Amniotic epithelial cell (primary cell): ENCODE results near the gene SULT6B1.
"Not testable (repeated sequence)": the region's sequence is repeated elsewhere in the genome, so short reads cannot be mapped to it uniquely, and the experiment has no call there.

Experiments used
- DNase-seq: peaks from one replicate; pipeline ENCODE4 v3.0.0-alpha.2; 2010; ENCODE audit warnings: low read depth

The SULT6B1 gene

DNA sequence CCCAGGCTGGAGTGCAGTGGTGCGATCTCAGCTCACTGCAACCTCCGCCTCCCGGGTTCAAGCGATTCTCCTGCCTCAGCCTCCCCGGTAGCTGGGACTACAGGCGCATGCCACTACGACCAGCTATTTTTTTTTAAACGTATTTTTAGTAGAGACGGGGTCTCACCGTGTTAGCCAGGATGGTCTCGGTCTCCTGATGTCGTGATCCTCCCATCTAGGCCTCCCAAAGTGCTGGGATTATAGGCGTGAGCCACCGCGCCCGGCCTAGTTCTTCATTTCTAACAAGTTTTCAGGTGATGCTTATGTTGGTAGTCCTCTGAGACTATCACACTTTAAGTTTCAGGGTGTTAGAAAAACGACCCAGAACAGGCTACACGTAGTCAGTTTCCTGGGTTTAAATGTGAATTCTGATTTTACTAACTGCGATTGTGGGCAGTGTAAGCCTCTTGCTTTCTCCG lies 7.4 kb upstream of the SULT6B1 start:
- DNase-seq: not testable (repeated sequence)

- no peak for DNase-seq
Observed at GRCh38 chr2:37192551-37192950, 4.1 kb upstream of the SULT6B1 start.

DNA sequence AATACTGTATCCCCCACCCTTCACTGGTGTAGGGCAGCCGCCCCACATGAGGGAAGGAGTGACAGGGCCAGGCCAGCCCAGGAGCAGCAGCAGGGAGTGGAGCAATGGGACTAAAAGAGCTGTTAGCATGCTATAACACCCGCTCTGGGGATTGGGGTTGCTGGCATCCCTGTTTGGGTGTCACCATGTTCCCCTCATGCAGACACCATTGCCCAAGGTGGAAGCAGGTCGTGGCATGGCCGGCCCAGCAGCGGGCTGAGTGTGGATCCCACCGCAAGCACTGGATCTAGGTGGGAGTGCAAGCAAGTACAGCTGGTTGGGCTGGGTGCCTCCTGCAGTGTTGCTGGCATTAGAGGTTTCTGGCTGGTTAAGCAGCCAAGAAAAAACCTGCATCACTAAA lies 3.3 kb upstream of the SULT6B1 start:
- no peak for DNase-seq

- no peak for DNase-seq
Observed at GRCh38 chr2:37191253-37191652, 2.8 kb upstream of the SULT6B1 start.

DNA sequence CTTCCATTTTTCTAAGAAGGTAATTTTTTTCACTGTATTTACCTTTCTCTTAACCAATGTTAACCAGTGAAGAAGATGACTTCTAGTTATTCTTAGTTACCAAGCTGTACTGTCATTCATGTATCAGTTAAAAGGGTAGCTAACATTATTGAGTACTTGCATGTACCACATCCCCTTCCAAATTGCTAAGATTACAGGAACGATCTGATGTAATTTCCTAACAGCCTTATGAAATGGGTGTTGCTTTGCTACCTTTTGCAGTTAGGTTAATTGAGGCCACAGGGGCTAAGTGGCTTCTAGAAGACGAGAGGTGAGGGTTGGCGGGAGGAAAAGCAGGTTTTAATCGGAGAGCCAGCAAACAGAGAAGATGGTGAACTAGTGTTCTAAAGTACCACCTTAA lies 1.8 kb upstream of the SULT6B1 start:
- no peak for DNase-seq

DNA sequence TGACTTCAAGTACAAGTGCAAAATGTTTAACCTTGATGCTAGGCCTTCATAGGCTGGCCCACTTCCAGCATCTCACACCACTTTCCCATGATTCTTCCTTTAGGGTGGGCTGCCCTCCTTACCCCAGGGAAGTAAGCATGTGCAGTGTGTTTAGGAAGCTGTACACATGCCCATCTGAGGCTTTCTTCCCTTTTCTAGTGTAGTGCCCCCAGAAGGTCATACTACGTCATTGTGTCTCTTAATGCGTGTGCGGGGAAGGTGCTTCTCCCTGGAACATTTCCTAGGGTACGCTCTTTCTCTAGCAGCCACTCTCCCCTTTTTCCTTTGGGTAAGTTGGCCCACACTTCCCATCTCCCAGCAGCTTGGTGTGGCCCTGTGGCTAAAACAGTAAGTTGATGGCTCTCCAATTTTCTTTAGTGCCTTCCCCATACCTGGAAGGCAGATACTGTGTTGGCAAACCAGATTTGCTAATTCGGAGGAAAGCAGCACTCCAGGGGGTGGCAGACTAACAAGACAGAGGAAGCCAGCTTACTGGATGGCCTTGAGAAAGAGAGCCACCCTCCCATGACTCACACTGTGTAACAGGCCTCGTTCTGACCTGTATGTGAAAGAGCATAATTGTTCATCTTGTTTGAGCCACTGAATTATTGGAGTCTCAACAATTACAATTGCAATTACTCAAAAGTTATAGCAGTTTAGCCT lies 1.1 kb upstream of the SULT6B1 start:
- DNase-seq: peak; percentile 92

DNA sequence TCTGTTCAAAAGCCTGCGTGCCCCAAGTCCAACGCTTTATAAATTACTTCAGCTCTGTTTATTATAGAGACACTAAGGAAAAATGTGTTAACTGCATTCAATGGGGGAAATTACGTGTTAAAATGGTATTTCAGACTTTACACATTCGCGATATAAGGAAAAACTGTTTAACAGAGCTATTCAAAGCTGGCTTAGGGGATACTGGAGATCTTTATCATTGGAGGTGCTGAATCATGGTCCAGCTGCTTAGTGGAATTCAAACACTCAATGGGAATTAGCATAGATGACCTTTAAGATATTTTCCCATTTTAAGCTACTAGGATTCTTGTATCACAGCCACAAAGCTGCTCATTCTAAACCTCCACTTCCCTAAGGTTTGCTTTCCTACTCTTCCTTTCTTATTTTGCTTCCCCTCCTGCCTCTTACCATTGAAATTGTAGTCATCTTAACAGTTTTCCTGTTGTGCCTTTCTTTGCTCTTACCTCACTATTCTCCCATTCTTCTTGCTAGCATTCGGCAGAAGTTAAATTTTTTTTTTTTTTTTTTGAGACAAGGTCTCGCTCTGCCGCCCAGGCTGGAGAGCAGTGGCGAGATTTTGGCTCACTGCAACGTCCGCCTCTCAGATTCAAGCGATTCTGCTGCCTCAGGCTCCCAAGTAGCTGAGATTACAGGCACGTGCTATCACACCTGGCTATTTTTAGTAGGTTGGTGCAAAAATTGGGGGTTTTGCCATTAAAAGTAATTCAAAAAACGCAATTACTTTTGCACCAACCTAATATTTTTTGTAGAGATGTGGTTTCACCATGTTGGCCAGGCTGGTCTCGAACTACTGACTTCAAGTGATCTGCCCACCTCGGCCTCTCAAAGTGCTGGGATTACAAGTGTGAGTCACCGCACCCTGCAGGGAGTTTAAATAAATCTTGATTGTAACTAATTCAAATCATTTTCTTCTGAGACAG lies 6.5 kb downstream of the SULT6B1 start:
- peak; percentile 68 for DNase-seq

GRCh38 chr2:37180640-37181039 lies 7.8 kb downstream of the SULT6B1 start:
- DNase-seq: no peak

DNA sequence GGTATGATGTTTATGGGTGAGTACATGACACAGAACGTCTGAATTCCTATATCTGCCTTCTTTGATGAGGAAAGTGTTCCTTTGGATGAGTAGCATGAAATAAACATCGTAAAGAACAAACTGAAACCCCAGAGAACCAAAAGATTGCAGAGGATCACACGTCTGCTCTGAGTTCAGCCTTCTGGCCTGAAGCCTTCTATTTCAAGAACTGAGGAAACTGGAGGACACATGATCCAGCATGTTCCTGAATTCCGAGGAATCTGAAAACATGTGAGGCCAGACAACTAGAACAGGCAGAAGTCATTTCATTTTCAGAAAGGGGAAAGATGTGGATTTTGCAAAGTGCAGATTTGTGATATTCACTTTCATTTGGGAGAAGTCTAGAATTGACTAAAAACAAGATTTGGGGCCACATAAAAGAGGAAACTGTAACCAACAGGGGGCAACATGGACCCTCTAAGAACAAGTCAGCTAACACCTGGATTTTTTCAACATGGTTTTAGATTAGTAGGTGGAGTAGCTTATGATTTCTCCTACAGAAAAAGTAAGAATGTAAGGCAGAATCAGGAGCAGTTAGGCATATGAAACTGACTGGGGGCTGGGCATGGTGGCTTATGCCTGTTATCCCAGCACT lies 8.3 kb downstream of the SULT6B1 start:
- no peak for DNase-seq

GRCh38 chr2:37173741-37174140 lies 14.7 kb downstream of the SULT6B1 start:
- no peak for DNase-seq

- no peak for DNase-seq
Observed at GRCh38 chr2:37171624-37171950, 16.9 kb downstream of the SULT6B1 start.

DNA sequence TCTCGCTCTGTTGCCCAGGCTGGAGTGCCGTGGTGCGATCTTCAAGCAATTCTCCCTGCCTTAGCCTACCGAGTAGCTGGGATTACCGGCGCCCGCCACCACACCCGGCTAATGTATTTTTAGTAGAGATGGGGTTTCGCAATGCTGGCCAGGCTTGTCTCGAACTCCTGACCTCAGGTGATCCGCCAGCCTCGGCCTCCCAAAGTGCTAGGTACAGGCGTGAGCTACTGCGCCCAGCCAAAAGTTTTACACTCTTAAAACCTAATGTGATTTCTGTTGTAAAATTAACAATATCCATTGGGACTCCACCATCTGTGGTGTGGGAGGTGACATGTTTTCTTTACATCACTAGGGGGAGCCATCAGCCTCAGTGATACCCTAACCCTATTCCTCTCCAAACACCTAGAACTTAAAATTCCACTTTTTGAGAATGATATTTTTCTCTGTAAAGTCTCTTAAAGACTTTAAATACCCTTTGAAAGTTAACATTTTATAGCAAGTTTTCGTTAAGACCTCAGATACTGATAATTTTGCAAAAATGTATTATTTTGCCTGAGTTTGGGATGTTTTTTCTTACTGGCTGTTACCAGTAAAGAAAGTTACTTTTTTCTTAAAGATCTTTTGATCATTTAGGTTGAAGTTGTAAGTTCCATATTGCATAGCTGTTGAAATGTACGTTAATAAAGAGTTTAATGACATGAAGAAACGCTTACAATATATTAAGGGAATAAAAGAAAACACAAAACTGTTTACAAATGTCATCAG lies 20.1 kb downstream of the SULT6B1 start:
- DNase-seq: peak; percentile 47

DNA sequence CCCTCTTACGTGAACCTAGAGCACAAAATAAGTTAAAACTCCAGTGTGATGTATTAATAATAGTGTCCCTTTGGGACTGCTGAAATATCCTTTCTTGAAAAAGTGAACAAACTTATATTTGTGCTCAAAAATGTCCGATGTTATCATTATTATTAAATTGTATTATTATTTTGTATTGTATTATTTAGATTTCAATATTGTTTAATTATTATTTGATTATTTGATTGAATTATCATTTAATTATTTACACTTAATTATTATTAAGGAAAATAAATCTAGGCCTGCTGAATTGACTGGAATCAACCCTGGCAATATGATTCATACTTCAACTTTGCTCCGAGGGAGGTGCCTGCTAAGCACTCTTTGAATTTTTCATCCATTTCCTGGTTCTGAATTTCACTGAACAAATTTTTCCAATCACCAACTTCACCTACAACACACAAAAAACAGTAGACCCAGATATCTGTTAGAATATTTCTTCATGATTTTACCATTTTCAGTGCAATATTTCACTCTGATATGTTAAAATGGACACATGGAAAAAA lies 20.8 kb downstream of the SULT6B1 start:
- peak; percentile 20 for DNase-seq

DNA sequence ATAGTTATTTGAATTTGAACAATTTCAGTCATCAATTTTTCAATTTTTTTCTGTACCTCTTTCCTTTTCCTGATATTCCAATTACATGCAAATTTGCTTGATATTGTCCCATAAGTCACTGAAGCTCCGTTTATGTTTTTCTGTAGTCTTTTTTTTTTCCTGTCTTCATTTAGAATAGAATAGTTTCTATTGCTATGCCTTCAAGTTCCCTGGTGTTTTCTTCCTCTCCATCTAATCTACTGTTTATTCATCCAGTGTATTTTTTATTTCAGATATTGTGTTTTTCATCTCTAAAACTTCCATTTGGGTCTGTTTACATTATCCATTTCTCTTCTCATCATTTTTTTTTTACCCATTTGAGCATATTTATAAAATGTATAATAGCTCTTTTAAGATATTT lies 23.7 kb downstream of the SULT6B1 start:
- DNase-seq: no peak

DNA sequence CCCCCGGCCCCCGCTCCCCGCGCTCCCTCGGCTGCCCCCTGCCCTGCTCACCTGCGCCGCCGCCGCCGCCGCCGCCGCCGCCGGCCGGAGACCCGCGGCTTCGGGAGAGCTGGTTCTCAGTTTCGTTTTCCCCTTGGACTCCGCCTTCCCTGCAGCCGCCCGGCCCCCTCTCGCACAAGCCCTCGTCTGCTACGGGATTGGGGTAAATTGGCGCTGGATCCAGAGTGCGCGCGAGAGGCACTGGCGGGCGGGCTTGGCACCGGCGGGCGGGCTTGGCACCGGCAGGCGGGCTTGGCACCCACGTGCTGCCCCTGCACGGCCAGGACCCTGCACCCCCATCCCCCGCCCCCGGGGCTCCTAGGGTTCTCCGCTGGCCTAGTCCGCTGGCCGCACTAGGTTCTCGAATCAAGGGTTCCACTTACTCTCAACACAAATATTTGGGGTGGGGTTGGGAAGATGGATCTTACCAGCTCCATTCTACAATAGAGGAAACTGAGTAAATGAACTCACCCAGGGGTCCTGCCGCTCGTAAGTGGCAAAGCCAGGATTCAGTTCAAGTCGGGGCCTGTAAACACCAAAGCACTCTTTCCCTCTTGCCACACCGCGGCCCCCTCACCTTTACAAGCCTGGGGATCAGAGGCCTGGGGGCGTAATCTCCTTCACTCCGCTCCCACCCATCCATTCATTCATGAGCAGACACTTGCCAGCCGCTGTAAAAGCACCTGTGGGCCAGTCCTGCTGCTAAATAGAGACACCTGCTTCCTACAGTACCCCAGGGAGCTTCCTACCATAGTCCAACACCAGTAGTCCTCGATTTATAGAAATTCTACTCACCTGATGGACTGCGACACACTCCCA lies 31.4 kb downstream of the SULT6B1 start, which contains the start of gene EIF2AK2:
EIF2AK2 (minus strand) TSS at position 124 of the 858 bp plus-strand sequence. CDS start 9,174 bp downstream, outside the sequence.
- peak; percentile 76 for DNase-seq

GRCh38 chr2:37156071-37156856 lies 32.2 kb downstream of the SULT6B1 start:
- DNase-seq: peak; percentile 64

DNA sequence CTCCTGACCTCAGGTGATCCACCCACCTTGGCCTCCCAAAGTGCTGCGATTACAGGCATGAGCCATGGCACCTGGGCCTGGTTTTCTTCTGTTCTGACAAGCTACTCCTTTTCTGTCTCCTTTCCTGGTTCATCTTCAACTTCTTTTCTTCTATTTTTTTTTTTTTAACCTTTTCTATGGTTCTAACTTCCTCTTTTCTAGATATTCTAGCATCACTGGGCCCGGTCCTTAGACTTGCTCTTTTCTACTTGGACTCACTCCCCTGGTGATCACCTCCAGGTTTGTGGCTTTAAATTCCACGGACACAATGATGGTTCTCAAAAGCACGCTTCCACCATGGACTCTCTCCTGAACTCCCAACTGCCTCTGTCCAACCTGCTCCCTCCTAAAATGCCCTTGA lies 33.7 kb downstream of the SULT6B1 start:
- DNase-seq: no peak

GRCh38 chr2:37153224-37153623 lies 35.2 kb downstream of the SULT6B1 start:
- DNase-seq: no peak

DNA sequence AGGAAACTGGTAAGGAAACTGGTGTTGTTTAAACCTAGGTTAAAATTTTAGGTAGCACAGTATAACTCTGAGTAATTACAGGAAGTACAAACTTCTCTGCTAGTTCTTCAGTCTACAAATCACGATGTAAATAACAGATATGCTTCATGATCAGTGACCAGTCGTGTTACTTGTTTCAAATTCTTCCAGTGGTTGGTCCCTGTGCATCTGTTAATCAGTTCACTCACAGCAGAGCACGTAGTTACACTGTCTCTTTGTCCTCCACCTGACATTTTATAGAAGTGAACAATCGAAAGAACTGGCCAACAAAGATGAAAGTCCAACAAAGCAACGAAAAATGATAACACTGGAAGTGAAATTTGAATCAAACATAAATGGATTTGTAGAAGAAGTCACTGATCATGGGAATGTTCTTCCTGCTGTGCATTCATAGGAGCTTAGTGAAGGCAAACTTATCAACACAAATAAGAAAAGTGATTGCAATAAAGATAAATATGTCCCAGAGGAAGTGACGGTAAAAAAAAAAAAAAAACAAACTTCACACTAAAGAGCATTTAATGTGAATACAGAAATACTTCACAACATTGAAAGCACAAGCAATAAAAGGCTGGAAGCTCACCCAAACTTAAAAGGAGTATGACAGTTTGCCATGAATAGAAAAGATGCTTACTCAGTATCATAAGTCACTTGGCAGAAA lies 38.7 kb downstream of the SULT6B1 start:
- no peak for DNase-seq
